K562 (cell line): ENCODE results near the gene BCORL1. TPM values are rescaled to one million over a fixed set of nuclear protein-coding genes. Genes with fewer than 3 reads are reported as not detected.

Experiments used
- ATAC-seq: fragments of 200-7000 bp; cut with Tn5 transposase; 3 replicates; pipeline ENCODE4 v1.9.1; 2020; ENCODE audit warnings: moderate library complexity
- BruUV-seq: library from RNA; stranded (reverse); fragments of 400-500 nt; replicated peaks from 2 replicates; lab custom pipeline; 2021; lab: Mats Ljungman, UMichigan
- CTCF ChIA-PET: fragments of 300-600 bp; formaldehyde crosslinking; extraction: SDS; loops from one replicate; lab custom pipeline; 2021; ENCODE audit warnings: low intra/inter-chr PET ratio; lab: Yijun Ruan, JAX
- POLR2A ChIA-PET: fragments of 300-600, 350-650 bp; sonication (Branson Sonifier 250); formaldehyde crosslinking; extraction: SDS; loops from one replicate; lab custom pipeline; 2021; ENCODE audit warnings: antibody characterized with exemption, inconsistent platforms; lab: Yijun Ruan, JAX
- DNase-seq, 4 experiments: peaks; one replicate each; pipeline versions ENCODE4 v3.0.0 to v3.0.0-alpha.2; 2011 to 2018; ENCODE audit warnings: low spot score in 3 of 4, mixed read lengths in 3 of 4; ENCODE audit errors: extremely low read depth in 1 of 4
- FAIRE-seq: peaks from 2 replicates; lab custom pipeline; 2011; peaks lifted over from hg19 to GRCh38; lab: Jason Lieb, UNC
- H2AFZ ChIP-seq: 2 replicates; pipeline ENCODE4 v1.6.0; 2011; ENCODE audit warnings: low read depth, low read length, control low read depth, inconsistent platforms
- H3K27ac ChIP-seq: fragments of 200-600 bp; 3 replicates; pipeline ENCODE4 v1.8.0; 2011; ENCODE audit warnings: low read depth, mild to moderate bottlenecking, control low read depth, inconsistent platforms, low read length, moderate library complexity, mixed read lengths; ENCODE audit errors: extremely low read depth
- H3K27me3 ChIP-seq, 2 experiments: fragments of 300-600 bp in 1 of 2; 2 replicates in 1 of 2; 3 replicates in 1 of 2; pipeline versions ENCODE4 v1.6.0 to v1.8.0; 2011; ENCODE audit warnings: inconsistent platforms in 2 of 2, low read length in 2 of 2, mild to moderate bottlenecking in 1 of 2, mixed read lengths in 1 of 2, moderate library complexity in 1 of 2; ENCODE audit not compliant: control insufficient read depth in 2 of 2, insufficient read depth in 2 of 2
- H3K36me3 ChIP-seq: fragments of 300-600 bp; 3 replicates; pipeline ENCODE4 v1.8.0; 2011; ENCODE audit warnings: mild to moderate bottlenecking, low read length, inconsistent platforms; ENCODE audit not compliant: control insufficient read depth, insufficient read depth
- H3K4me1 ChIP-seq, 2 experiments: fragments of 200-600 bp in 1 of 2; replicated peaks in 1 of 2; 2 replicates in 1 of 2; 3 replicates in 1 of 2; pipeline versions ENCODE4 v1.5.1 to v1.8.0; 2011; ENCODE audit warnings: inconsistent platforms in 2 of 2, low read length in 2 of 2, mild to moderate bottlenecking in 1 of 2, mixed read lengths in 1 of 2, moderate library complexity in 1 of 2; ENCODE audit not compliant: control insufficient read depth in 2 of 2, insufficient read depth in 2 of 2
- H3K4me2 ChIP-seq: 2 replicates; pipeline ENCODE4 v1.6.1; 2011; ENCODE audit warnings: low read length, control low read depth, inconsistent platforms, mixed read lengths; ENCODE audit not compliant: insufficient read depth
- H3K4me3 ChIP-seq: fragments of 200-600 bp; sonication (generic), shearing (Covaris generic); 2 replicates; pipeline ENCODE4 v1.5.1; 2016; ENCODE audit warnings: control low read depth, inconsistent platforms
- H3K79me2 ChIP-seq: fragments of 200-600 bp; 3 replicates; pipeline ENCODE4 v1.8.0; 2011; ENCODE audit warnings: low read length, inconsistent platforms; ENCODE audit not compliant: control insufficient read depth, insufficient read depth
- H3K9ac ChIP-seq, 2 experiments: 2 replicates each; pipeline versions ENCODE4 v1.6.0 to v1.6.1; 2011; ENCODE audit warnings: low read depth in 2 of 2, low read length in 2 of 2, control low read depth in 1 of 2, inconsistent platforms in 1 of 2, mild to moderate bottlenecking in 1 of 2, mixed read lengths in 1 of 2; ENCODE audit not compliant: insufficient read depth in 1 of 2
- H3K9me1 ChIP-seq: one replicate; pipeline ENCODE4 v1.6.0; 2011; ENCODE audit warnings: inconsistent platforms, mild to moderate bottlenecking, low read length, moderate library complexity; ENCODE audit not compliant: control insufficient read depth, insufficient read depth
- H3K9me3 ChIP-seq: replicated peaks from 2 replicates; pipeline ENCODE4 v1.5.1; 2011; ENCODE audit warnings: low read depth, low read length, inconsistent platforms; ENCODE audit not compliant: control insufficient read depth, insufficient read depth
- H4K20me1 ChIP-seq: replicated peaks from 2 replicates; pipeline ENCODE4 v1.6.1; 2011; ENCODE audit warnings: low read length, inconsistent platforms, mixed read lengths; ENCODE audit not compliant: control insufficient read depth, insufficient read depth
- ARID3B ChIP-seq: fragments of 250-450 bp; sonication (Bioruptor Pico); IDR thresholded peaks from 2 replicates; pipeline ENCODE4 v1.4.0; 2020; ENCODE audit warnings: borderline replicate concordance
- BRCA1 ChIP-seq, 2 experiments: fragments of 450-650 bp in 1 of 2; sonication (generic) in 1 of 2; formaldehyde crosslinking in 1 of 2; IDR thresholded peaks; 2 replicates each; pipeline versions ENCODE4 v1.5.0 to v1.6.1; 2017 to 2020; ENCODE audit warnings: mild to moderate bottlenecking in 1 of 2, missing genetic modification reagents in 1 of 2
- CEBPG ChIP-seq, 3 experiments: fragments of 200-800 bp in 1 of 3; sonication (Bioruptor generic) in 1 of 3; sonication (generic) in 1 of 3; formaldehyde crosslinking in 1 of 3; IDR thresholded peaks in 2 of 3; conservative IDR thresholded peaks in 1 of 3; 2 replicates each; pipeline versions ENCODE4 v1.6.1 to v1.8.0; 2016 to 2022; ENCODE audit warnings: missing compliant biosample characterization in 2 of 3, missing genetic modification characterization in 2 of 3, mild to moderate bottlenecking in 1 of 3, missing genetic modification reagents in 1 of 3
- E2F8 ChIP-seq: fragments of 450-650 bp; IDR thresholded peaks from 2 replicates; pipeline ENCODE4 v1.7.1; 2018; ENCODE audit warnings: mild to moderate bottlenecking, low read depth; ENCODE audit not compliant: partially characterized antibody
- NR2C2 ChIP-seq, 2 experiments: fragments of 200-800 bp in 1 of 2; sonication (Bioruptor generic) in 1 of 2; sonication (generic) in 1 of 2; formaldehyde crosslinking in 1 of 2; IDR thresholded peaks; 2 replicates each; pipeline versions ENCODE4 v1.6.1 to v1.8.0; 2016 to 2022; ENCODE audit warnings: mild to moderate bottlenecking in 1 of 2, missing compliant biosample characterization in 1 of 2, missing genetic modification characterization in 1 of 2, missing genetic modification reagents in 1 of 2
- SAFB2 ChIP-seq: fragments of 200-400 bp; formaldehyde crosslinking; IDR thresholded peaks from 2 replicates; pipeline ENCODE4 v1.6.1; 2018; ENCODE audit warnings: borderline replicate concordance, low read length, low read depth, moderate library complexity; ENCODE audit not compliant: severe bottlenecking
- SREBF2 ChIP-seq: sonication (generic); formaldehyde crosslinking; IDR thresholded peaks from 2 replicates; pipeline ENCODE4 v1.4.0; 2020; ENCODE audit warnings: mild to moderate bottlenecking, missing genetic modification reagents
- STAG1 ChIP-seq: sonication (generic); formaldehyde crosslinking; IDR thresholded peaks from 2 replicates; pipeline ENCODE4 v1.5.0; 2020; ENCODE audit warnings: missing genetic modification reagents, borderline replicate concordance
- ZBTB43 ChIP-seq: sonication (generic); formaldehyde crosslinking; IDR thresholded peaks from 2 replicates; pipeline ENCODE4 v1.8.0; 2023; ENCODE audit warnings: mild to moderate bottlenecking, missing genetic modification reagents
- ZFP36 ChIP-seq: fragments of 150-350 bp; IDR thresholded peaks from 2 replicates; pipeline ENCODE4 v1.6.1; 2018; ENCODE audit warnings: low read length, low read depth; ENCODE audit not compliant: partially characterized antibody
- ZNF140 ChIP-seq: fragments of 250-450 bp; sonication (Bioruptor Pico); IDR thresholded peaks from 2 replicates; pipeline ENCODE4 v1.8.0; 2021; ENCODE audit warnings: moderate library complexity, mild to moderate bottlenecking, inconsistent platforms
- ZNF23 ChIP-seq: fragments of 250-450 bp; sonication (Bioruptor Pico); IDR thresholded peaks from 2 replicates; pipeline ENCODE4 v1.4.0; 2020; ENCODE audit warnings: mild to moderate bottlenecking
- ZNF445 ChIP-seq: fragments of 250-450 bp; sonication (Bioruptor Pico); IDR thresholded peaks from 2 replicates; pipeline ENCODE4 v1.4.0; 2020; ENCODE audit warnings: low read depth, mild to moderate bottlenecking, moderate library complexity
- ZNF57 ChIP-seq: fragments of 450-650 bp; formaldehyde crosslinking; IDR thresholded peaks from 2 replicates; pipeline ENCODE4 v1.4.0; 2020; ENCODE audit warnings: mild to moderate bottlenecking, moderate library complexity
- ZNF75A ChIP-seq: fragments of 450-650 bp; formaldehyde crosslinking; IDR thresholded peaks from 2 replicates; pipeline ENCODE4 v1.4.0; 2020; ENCODE audit warnings: mild to moderate bottlenecking
- WGBS: fragments of 100-300 bp; shearing (Covaris generic); methylation state at CpG from one replicate; pipeline ENCODE4 v1.1.6; 2016; ENCODE audit warnings: low coverage, mixed read lengths; ENCODE audit not compliant: insufficient coverage; ENCODE audit errors: missing lambda C conversion rate; 5-methylcytosine and 5-hydroxymethylcytosine counted together
- in situ Hi-C: fragments of 300-500 bp; cut with MboI; formaldehyde crosslinking; loops from 4 replicates; pipeline ENCODE4 v1.15.0; 2018; ENCODE audit warnings: inconsistent platforms, mixed read lengths
- intact Hi-C: fragments of 100-400 bp; cut with micrococcal nuclease; formaldehyde crosslinking; loops from 2 replicates; pipeline ENCODE4 v1.14.2; 2022
- polyA plus RNA-seq, 8 experiments: library from polyadenylated mRNA; depleted of rRNA in 4 of 8; stranded (reverse) in 5 of 8; unstranded in 3 of 8; fragments of >200 nt; fragmentation: Nextera tagmentation in 2 of 8; fragmentation: Illumina TruSeq in 1 of 8; extraction: Ambion mirVana in 2 of 8; extraction: Trizol in 1 of 8; gene quantifications; 2 replicates each; pipeline versions ENCODE4 v1.2.1 to v1.2.3, GENCODE V29; 2011 to 2014; ENCODE audit warnings: inconsistent platforms in 1 of 8, missing spikeins in 1 of 8
- total RNA-seq, 7 experiments: library from RNA; depleted of rRNA in 6 of 7; stranded (reverse); fragments of >200 nt in 6 of 7; fragmentation: Illumina TruSeq in 2 of 7; extraction: Trizol in 2 of 7; gene quantifications; 2 replicates each; pipeline versions ENCODE4 v1.2.1 to v1.2.3, GENCODE V29; 2011 to 2021; ENCODE audit warnings: low replicate concordance in 1 of 7

The BCORL1 gene
- total and polyA plus RNA-seq, 9 of the 15 experiments (the other 6 are each of a cell fraction or from before 2014, with no cell fraction given), result 0.48 to 29.6 (median 2.1) TPM

- ChIA-PET CTCF (no interaction called here), POLR2A (interaction anchor here (0.7 to 1.3 kb wide), 2 partner anchors 10 to 22 kb away, joined by 3 to 4 read pairs; no protein-coding TSS in a partner anchor)
- Histone ChIP-seq H3K9me3 (no peaks in the 10 kb centered on the region), H3K27me3 (no peaks in the 10 kb centered on the region), H3K79me2 (peaks cover 21% of the 10 kb centered on the region; the same call in 2 of the 3 replicates), H2AFZ (no peak overlapping the region), H3K27ac (no peak overlapping the region), H3K4me3 (no peak overlapping the region), H3K9ac (no peak overlapping the region), H3K4me2 (no peak overlapping the region), H3K36me3 (peaks cover 92% of the 10 kb centered on the region; the same call in 2 of the 3 replicates), H4K20me1 (no peaks in the 10 kb centered on the region; the same call in none of the 2 replicates), H3K9me1 (no peaks in the 10 kb centered on the region), H3K4me1 (no peaks in the 10 kb centered on the region)
- intact Hi-C loops, result no loop called here
- in situ Hi-C loops, result no loop called here
- BruUV-seq, result no TSS peak
- ATAC-seq (no peak), DNase-seq (no peak), FAIRE-seq (no peak)
- WGBS, result 94% methylated on average over 1 of the region's 1 CpG
- TF ChIP-seq ZNF445 (CRISPR knock-in tag), result no peak
- no peak for TF ChIP-seq ZNF23 (CRISPR knock-in tag)
- TF ChIP-seq ZNF75A (CRISPR knock-in tag), result no peak
- TF ChIP-seq SREBF2 (CRISPR knock-in tag), result no peak
- no peak for TF ChIP-seq ARID3B
- no peak for TF ChIP-seq NR2C2 (CRISPR knock-in tag; IDR thresholded peaks at IDR 0.05)
- no peak for TF ChIP-seq NR2C2 (tag; IDR thresholded peaks at IDR 0.05)
- no peak for TF ChIP-seq ZBTB43
- TF ChIP-seq E2F8, result no peak
- no peak for TF ChIP-seq ZFP36
- TF ChIP-seq BRCA1 (IDR thresholded peaks at IDR 0.05), result no peak
- no peak for TF ChIP-seq BRCA1 (CRISPR knock-in tag; IDR thresholded peaks at IDR 0.05)
- no peak for TF ChIP-seq ZNF140
- TF ChIP-seq STAG1 (CRISPR knock-in tag), result no peak
- TF ChIP-seq SAFB2, result no peak
- TF ChIP-seq CEBPG (CRISPR knock-in tag; IDR thresholded peaks at IDR 0.05), result no peak
- no peak for TF ChIP-seq CEBPG (tag; conservative IDR thresholded peaks at IDR 0.05 in 1 of 2, IDR thresholded peaks at IDR 0.05 in 1 of 2)
- no peak for TF ChIP-seq ZNF57
Observed at GRCh38 chrX:130018143-130018542, 35.7 kb downstream of the BCORL1 start.
